ENCODE data around the gene ZFAND2A. TPM values are rescaled to one million over a fixed set of nuclear protein-coding genes. Genes with fewer than 3 reads are reported as not detected.
A peak's percentile ranks its signal among the peaks of the same experiment; 100 is the strongest.
"Not testable (repeated sequence)": the region's sequence is repeated elsewhere in the genome, so short reads cannot be mapped to it uniquely, and the experiment has no call there.

Gene ZFAND2A
- total RNA-seq, 2 experiments from 2014 or later: 92.3 to 92.5 TPM

DNA sequence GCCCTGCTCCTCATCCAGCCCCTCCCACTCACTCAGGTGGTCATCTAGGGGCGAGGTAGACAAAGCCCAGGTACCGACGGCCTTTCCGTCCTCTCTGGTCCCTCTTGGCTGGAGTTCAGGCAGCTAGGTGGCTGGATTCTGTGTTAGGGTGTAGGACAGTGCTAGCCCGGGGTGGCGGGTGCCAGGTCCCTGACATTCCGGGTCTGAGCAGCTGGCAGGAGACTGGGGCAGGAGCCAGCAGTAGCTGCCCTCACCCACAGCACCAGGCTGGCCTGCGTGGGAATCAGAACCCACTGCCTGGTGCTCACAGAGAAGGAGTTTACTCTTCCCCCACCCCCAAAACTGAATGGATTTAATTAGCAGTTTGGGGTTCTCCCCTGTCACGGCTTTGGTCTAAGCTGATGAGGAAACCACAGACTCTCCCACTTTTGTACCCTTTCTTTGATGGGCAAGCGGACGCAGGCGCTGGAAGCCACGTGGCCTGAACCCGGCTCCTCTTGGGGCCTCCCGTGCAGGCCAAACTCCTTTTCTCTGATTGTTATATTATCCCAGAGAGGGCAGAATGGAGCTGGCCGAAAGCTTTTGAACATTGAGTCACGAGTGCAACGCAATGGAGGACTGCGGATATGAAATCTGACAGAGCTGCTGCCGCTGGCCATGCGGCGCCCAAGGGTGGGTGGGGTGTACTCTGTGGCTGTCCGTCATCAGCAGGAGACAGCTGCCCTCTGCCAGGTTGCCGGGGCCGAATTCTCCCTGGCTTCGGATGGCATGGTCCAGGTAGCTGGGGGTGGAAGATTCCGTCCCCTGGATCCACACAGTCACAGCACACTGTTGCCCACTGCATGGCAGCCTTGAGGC lies 12.9 kb upstream of the ZFAND2A start:
- H3K4me1 ChIP-seq (ENCODE audit: insufficient read depth, low read length): peaks cover 34% of the 10 kb centered on the region
- Mint-ChIP-seq H3K36me3 (ENCODE audit: low read depth) (no peaks in the 10 kb centered on the region), H3K27me3 (peaks cover 2% of the 10 kb centered on the region), H3K4me3 (no peak overlapping the region), H3K27ac (no peak overlapping the region), H3K4me1 (ENCODE audit: low read depth) (peaks cover 24% of the 10 kb centered on the region), H3K9me3 (no peaks in the 10 kb centered on the region)
- ChIA-PET CTCF (no interaction called here), POLR2A (no interaction called here)
- H3K4me3 ChIP-seq (ENCODE audit: low read length): no peak overlapping the region
- TF ChIP-seq, protein P1, sequence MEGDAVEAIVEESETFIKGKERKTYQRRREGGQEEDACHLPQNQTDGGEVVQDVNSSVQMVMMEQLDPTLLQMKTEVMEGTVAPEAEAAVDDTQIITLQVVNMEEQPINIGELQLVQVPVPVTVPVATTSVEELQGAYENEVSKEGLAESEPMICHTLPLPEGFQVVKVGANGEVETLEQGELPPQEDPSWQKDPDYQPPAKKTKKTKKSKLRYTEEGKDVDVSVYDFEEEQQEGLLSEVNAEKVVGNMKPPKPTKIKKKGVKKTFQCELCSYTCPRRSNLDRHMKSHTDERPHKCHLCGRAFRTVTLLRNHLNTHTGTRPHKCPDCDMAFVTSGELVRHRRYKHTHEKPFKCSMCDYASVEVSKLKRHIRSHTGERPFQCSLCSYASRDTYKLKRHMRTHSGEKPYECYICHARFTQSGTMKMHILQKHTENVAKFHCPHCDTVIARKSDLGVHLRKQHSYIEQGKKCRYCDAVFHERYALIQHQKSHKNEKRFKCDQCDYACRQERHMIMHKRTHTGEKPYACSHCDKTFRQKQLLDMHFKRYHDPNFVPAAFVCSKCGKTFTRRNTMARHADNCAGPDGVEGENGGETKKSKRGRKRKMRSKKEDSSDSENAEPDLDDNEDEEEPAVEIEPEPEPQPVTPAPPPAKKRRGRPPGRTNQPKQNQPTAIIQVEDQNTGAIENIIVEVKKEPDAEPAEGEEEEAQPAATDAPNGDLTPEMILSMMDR (IDR thresholded peaks at IDR 0.05): no peak
- no peaks in the 10 kb centered on the region for H3K36me3 ChIP-seq (ENCODE audit: insufficient read depth, low read length)
- no peaks in the 10 kb centered on the region for H3K27me3 ChIP-seq (ENCODE audit: control insufficient read depth in 1 of 2, insufficient read depth in 2 of 2, low read length in 2 of 2)
- ATAC-seq (ENCODE audit: poor library complexity) (no peak), DNase-seq (no peak)
- intact Hi-C loops (cut with DNase I, micrococcal nuclease): loop anchor here in 1 of 2 experiments (5.0 kb wide), 1 partner anchor 36 kb away; a partner anchor contains a TSS
- no peak overlapping the region for H3K27ac ChIP-seq (ENCODE audit: low read depth in 1 of 2, low read length in 2 of 2)
- no peaks in the 10 kb centered on the region for H3K9me3 ChIP-seq (ENCODE audit: control insufficient read depth in 1 of 2, insufficient read depth in 1 of 2, low read length in 2 of 2)

DNA sequence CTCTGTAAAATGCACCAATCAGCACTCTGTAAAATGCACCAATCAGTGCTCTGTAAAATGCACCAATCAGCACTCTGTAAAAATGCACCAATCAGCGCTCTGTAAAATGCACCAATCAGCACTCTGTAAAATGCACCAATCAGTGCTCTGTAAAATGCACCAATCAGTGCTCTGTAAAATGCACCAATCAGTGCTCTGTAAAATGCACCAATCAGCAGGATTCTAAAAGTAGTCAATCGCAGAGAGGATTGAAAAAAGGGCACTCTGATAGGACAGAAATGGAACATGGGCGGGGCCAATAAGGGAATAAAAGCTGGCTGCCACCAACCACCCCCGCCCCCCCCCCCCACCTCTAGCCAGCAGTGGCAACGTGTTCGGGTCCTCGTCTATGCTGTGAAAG lies 11.5 kb upstream of the ZFAND2A start:
- H3K36me3 Mint-ChIP-seq (ENCODE audit: low read depth); CTCF ChIA-PET; H3K27ac Mint-ChIP-seq; H3K9me3 ChIP-seq (ENCODE audit: control insufficient read depth in 1 of 2, insufficient read depth in 1 of 2, low read length in 2 of 2); H3K27ac ChIP-seq (ENCODE audit: low read depth in 1 of 2, low read length in 2 of 2); H3K9me3 Mint-ChIP-seq; POLR2A ChIA-PET; H3K4me3 ChIP-seq (ENCODE audit: low read length); H3K27me3 ChIP-seq (ENCODE audit: control insufficient read depth in 1 of 2, insufficient read depth in 2 of 2, low read length in 2 of 2); H3K36me3 ChIP-seq (ENCODE audit: insufficient read depth, low read length); H3K27me3 Mint-ChIP-seq; ATAC-seq (ENCODE audit: poor library complexity); DNase-seq: not testable (repeated sequence)
- intact Hi-C loops (cut with DNase I, micrococcal nuclease): loop anchor here in 1 of 2 experiments (5.0 kb wide), 1 partner anchor 34 kb away; a partner anchor contains a TSS
- H3K4me1 ChIP-seq (ENCODE audit: insufficient read depth, low read length): peaks cover 27% of the 10 kb centered on the region
- Mint-ChIP-seq H3K4me1 (ENCODE audit: low read depth) (peaks cover 18% of the 10 kb centered on the region), H3K4me3 (peak overlapping the region; percentile 30)

DNA sequence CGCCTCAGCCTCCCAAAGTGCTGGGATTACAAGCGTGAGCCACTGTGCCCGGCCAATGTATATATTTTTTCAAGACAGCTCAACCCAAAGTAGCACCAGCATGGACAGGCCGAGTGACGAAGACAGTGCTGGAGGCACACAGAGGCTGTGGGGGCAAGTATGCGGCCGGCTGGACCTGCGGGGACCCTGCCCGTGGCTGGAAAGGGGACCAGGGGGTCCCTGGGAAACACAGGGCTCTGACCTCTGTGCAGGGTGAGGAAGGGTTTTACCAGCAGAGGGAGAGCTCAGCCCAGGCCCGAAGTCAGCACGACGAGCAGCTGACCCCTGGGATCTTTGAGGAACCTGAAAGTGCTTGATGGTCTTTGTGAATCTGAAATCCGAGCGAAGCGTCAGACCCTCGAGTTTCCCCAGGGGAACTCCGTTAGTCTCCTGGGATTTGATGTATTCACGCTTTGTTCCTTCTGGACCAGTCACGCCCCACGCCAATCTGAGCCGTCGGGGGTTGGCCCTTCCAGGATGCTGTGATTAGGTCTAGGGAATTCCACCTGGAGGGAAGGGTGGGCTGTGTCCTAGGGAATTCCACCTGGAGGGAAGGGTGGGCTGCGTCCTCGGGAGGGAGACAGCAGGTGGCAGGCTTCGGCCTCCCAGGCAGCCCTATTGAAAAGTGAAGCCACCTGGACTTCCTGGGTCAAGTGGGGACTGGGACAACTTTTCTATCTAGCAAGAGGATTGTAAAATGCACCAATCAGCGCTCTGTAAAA lies 10.9 kb upstream of the ZFAND2A start:
- TF ChIP-seq, protein P1 (IDR thresholded peaks at IDR 0.05): no peak
- H3K4me3 Mint-ChIP-seq: no peak overlapping the region
- Histone ChIP-seq H3K27me3 (ENCODE audit: control insufficient read depth in 1 of 2, insufficient read depth in 2 of 2, low read length in 2 of 2) (no peaks in the 10 kb centered on the region), H3K36me3 (ENCODE audit: insufficient read depth, low read length) (no peaks in the 10 kb centered on the region), H3K4me3 (ENCODE audit: low read length) (no peak overlapping the region), H3K9me3 (ENCODE audit: control insufficient read depth in 1 of 2, insufficient read depth in 1 of 2, low read length in 2 of 2) (no peaks in the 10 kb centered on the region), H3K27ac (ENCODE audit: low read depth in 1 of 2, low read length in 2 of 2) (no peak overlapping the region), H3K4me1 (ENCODE audit: insufficient read depth, low read length) (peaks cover 21% of the 10 kb centered on the region)
- ATAC-seq (ENCODE audit: poor library complexity): no peak
- no peaks in the 10 kb centered on the region for H3K27me3 Mint-ChIP-seq
- H3K27ac Mint-ChIP-seq: no peak overlapping the region
- H3K9me3 Mint-ChIP-seq: no peaks in the 10 kb centered on the region
- intact Hi-C loops (cut with DNase I, micrococcal nuclease): loop anchor here in 1 of 2 experiments (1.0 to 5.0 kb wide), 3 partner anchors 11 to 178 kb away; partner anchors contain the start of gene ZFAND2A
- DNase-seq: no peak
- H3K36me3 Mint-ChIP-seq (ENCODE audit: low read depth): no peaks in the 10 kb centered on the region
- ChIA-PET CTCF (interaction anchor here (0.5 to 1.5 kb wide), 9 partner anchors 8 to 178 kb away, joined by 3 to 7 read pairs (median 4); partner anchors contain the start of gene ZFAND2A), POLR2A (interaction anchor here (1.3 to 2.6 kb wide), 2 partner anchors 11 to 33 kb away, joined by 8 to 19 read pairs; partner anchors contain the start of gene ZFAND2A)
- H3K4me1 Mint-ChIP-seq (ENCODE audit: low read depth): peaks cover 12% of the 10 kb centered on the region

Data from CD4-positive, alpha-beta T cell (primary cell).